Panc1 (cell line): ENCODE measurements around the gene TENM3. TPM values are rescaled to one million over a fixed set of nuclear protein-coding genes. Genes with fewer than 3 reads are reported as not detected.

Experiments used
- ATAC-seq: fragments of 200-7000 bp; cut with Tn5 transposase; 2 replicates; pipeline ENCODE4 v1.9.1; 2020; ENCODE audit warnings: mild to moderate bottlenecking, moderate library complexity
- BruUV-seq: library from RNA; stranded (reverse); fragments of 400-500 nt; replicated peaks from 2 replicates; lab custom pipeline; 2021; lab: Mats Ljungman, UMichigan
- CTCF ChIA-PET: fragments of 300-600 bp; sonication (Branson Sonifier 250); formaldehyde crosslinking; loops from one replicate; lab custom pipeline; 2022; ENCODE audit warnings: antibody characterized with exemption; lab: Charles Lee
- POLR2A ChIA-PET: fragments of 300-600 bp; sonication (Branson Sonifier 250); formaldehyde crosslinking; loops from one replicate; lab custom pipeline; 2022; ENCODE audit warnings: antibody characterized with exemption; lab: Charles Lee
- DNase-seq: peaks from one replicate; pipeline ENCODE4 v3.0.0-alpha.2; 2010; ENCODE audit warnings: low read depth, low spot score
- H3K27ac ChIP-seq: 2 replicates; pipeline ENCODE4 v1.5.1; 2011; ENCODE audit warnings: mild to moderate bottlenecking, low read length, inconsistent platforms
- H3K27me3 ChIP-seq: fragments of 200-500 bp; sonication (Bioruptor generic); 2 replicates; pipeline ENCODE4 v1.6.0; 2014; ENCODE audit warnings: low read length, inconsistent platforms; ENCODE audit not compliant: control insufficient read depth, insufficient read depth
- H3K36me3 ChIP-seq: fragments of 200-500 bp; sonication (Bioruptor generic); 2 replicates; pipeline ENCODE4 v1.5.1; 2014; ENCODE audit warnings: inconsistent platforms, mild to moderate bottlenecking, low read length, moderate library complexity; ENCODE audit not compliant: control insufficient read depth, insufficient read depth
- H3K4me1 ChIP-seq: 2 replicates; pipeline ENCODE4 v1.5.1; 2011; ENCODE audit warnings: inconsistent platforms, mild to moderate bottlenecking, low read length, moderate library complexity; ENCODE audit not compliant: control insufficient read depth, insufficient read depth
- H3K4me3 ChIP-seq, 2 experiments: 2 replicates each; pipeline ENCODE4 v1.5.1; 2011 to 2012; ENCODE audit warnings: low read depth in 2 of 2, low read length in 2 of 2, mild to moderate bottlenecking in 2 of 2, inconsistent platforms in 1 of 2, moderate library complexity in 1 of 2
- H3K9me3 ChIP-seq: fragments of 200-500 bp; sonication (Bioruptor generic); 2 replicates; pipeline ENCODE4 v1.5.1; 2014; ENCODE audit warnings: low read depth, mild to moderate bottlenecking, inconsistent platforms, low read length, moderate library complexity; ENCODE audit not compliant: control insufficient read depth, insufficient read depth
- CTCF ChIP-seq: fragments of 450-650 bp; IDR thresholded peaks from 2 replicates; pipeline ENCODE4 v1.5.1; 2017; ENCODE audit warnings: mild to moderate bottlenecking
- POLR2AphosphoS5 ChIP-seq: IDR thresholded peaks from 2 replicates; pipeline ENCODE4 v1.6.1; 2012; ENCODE audit warnings: mild to moderate bottlenecking, low read depth, low read length, moderate library complexity
- REST ChIP-seq, 2 experiments: IDR thresholded peaks; 2 replicates each; pipeline ENCODE4 v1.6.1; 2011 to 2012; ENCODE audit warnings: low read depth in 2 of 2, control low read depth in 1 of 2, low read length in 1 of 2, mild to moderate bottlenecking in 1 of 2, moderate library complexity in 1 of 2; ENCODE audit not compliant: insufficient read depth in 1 of 2
- SIN3A ChIP-seq: IDR thresholded peaks from 2 replicates; pipeline ENCODE4 v1.6.1; 2012; ENCODE audit warnings: low read depth, mild to moderate bottlenecking, low read length, moderate library complexity, borderline replicate concordance; ENCODE audit not compliant: insufficient read depth
- TCF7L2 ChIP-seq: IDR thresholded peaks from 2 replicates; pipeline ENCODE4 v1.6.1; 2011; ENCODE audit warnings: mild to moderate bottlenecking, low read depth, low read length, inconsistent platforms
- in situ Hi-C: cut with HindIII; loops from 2 replicates; pipeline ENCODE4 v1.10.0; 2016; ENCODE audit warnings: low sequenced_read_pairs, low pct_unique_long_range_greater_than_20kb
- intact Hi-C: fragments of 100-400 bp; cut with micrococcal nuclease; formaldehyde crosslinking; loops from one replicate; pipeline ENCODE4 v1.10.0; 2022; ENCODE audit not compliant: unreplicated experiment
- total RNA-seq: library from RNA; stranded (reverse); gene quantifications from one replicate; pipeline ENCODE4 v1.2.1, GENCODE V29; 2021; ENCODE audit not compliant: unreplicated experiment

The TENM3 gene
- total RNA-seq, 1 experiment from 2014 or later: 0.95 TPM

- Histone ChIP-seq H3K27me3 (no peaks in the 10 kb centered on the region), H3K36me3 (no peaks in the 10 kb centered on the region), H3K4me3 (no peak overlapping the region), H3K27ac (no peak overlapping the region), H3K4me1 (no peaks in the 10 kb centered on the region), H3K9me3 (no peaks in the 10 kb centered on the region; the same call in 1 of the 2 replicates)
- in situ Hi-C loops (no loop called here), intact Hi-C loops (no loop called here)
- ChIA-PET POLR2A (no interaction called here), CTCF (no interaction called here)
- no peak for ATAC-seq
- DNase-seq: no peak
- BruUV-seq: no TSS peak
- TF ChIP-seq TCF7L2 (no peak), REST (IDR thresholded peaks at IDR 0.05; ENCODE audit: insufficient read depth in 1 of 2, low read depth in 2 of 2, low read length in 1 of 2) (no peak), CTCF (no peak), SIN3A (no peak), POLR2AphosphoS5 (no peak)
Measured at GRCh38 chr4:182810103-182810615, 567.0 kb downstream of the TENM3 start.

DNA sequence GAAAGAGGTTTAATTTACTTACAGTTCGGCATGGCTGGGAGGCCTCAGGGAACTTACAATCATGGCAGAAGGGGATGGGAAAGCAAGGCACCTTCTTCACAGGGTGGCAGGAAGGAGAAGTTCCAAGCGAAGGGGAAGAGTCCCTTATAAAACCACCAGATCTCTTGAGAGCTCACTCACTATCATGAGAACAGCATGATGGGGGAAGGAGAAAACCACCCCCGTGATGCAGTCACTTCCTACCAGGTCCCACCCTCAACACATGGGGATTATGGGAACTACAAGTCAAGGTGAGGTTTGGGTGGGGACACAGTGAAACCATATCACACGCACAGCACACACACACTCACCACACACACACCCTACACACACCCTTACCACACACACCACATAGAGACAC is 569.7 kb downstream of the TENM3 start:
- no peak for ATAC-seq
- in situ Hi-C loops: no loop called here
- CTCF ChIA-PET: no interaction called here

More for the DNA sequence above, 569.7 kb downstream of the TENM3 start:
- no TSS peak for BruUV-seq
- Histone ChIP-seq H3K27me3 (no peaks in the 10 kb centered on the region), H3K9me3 (no peaks in the 10 kb centered on the region; the same call in 1 of the 2 replicates), H3K4me3 (no peak overlapping the region), H3K36me3 (no peaks in the 10 kb centered on the region), H3K27ac (no peak overlapping the region), H3K4me1 (no peaks in the 10 kb centered on the region)
- intact Hi-C loops: no loop called here
- DNase-seq: no peak
- TF ChIP-seq SIN3A (no peak), CTCF (no peak), TCF7L2 (no peak), POLR2AphosphoS5 (no peak), REST (IDR thresholded peaks at IDR 0.05; ENCODE audit: insufficient read depth in 1 of 2, low read depth in 2 of 2, low read length in 1 of 2) (no peak)
- POLR2A ChIA-PET: no interaction called here
